ENCODE results near the gene EXOSC1. TPM values are rescaled to one million over a fixed set of nuclear protein-coding genes. Genes with fewer than 3 reads are reported as not detected.

Gene EXOSC1
- total and polyA plus RNA-seq, 7 donors = 29.1 to 42.6 (median 37.5) TPM

GRCh38 chr10:97390091-97390490 lies 55.7 kb downstream of the EXOSC1 start:
- Histone ChIP-seq H3K27ac (no peak overlapping the region), H3K4me1 (no peaks in the 10 kb centered on the region), H3K4me3 (no peak overlapping the region), H3K27me3 (no peaks in the 10 kb centered on the region), H3K9me3 (no peaks in the 10 kb centered on the region), H3K36me3 (peaks cover 6 to 96% (median 29%) of the 10 kb centered on the region in 4 donors)
- no peak for DNase-seq
- WGBS, 2 donors = 87 to 95% methylated on average over 5 of the region's 5 CpGs
- TF ChIP-seq, protein P1, sequence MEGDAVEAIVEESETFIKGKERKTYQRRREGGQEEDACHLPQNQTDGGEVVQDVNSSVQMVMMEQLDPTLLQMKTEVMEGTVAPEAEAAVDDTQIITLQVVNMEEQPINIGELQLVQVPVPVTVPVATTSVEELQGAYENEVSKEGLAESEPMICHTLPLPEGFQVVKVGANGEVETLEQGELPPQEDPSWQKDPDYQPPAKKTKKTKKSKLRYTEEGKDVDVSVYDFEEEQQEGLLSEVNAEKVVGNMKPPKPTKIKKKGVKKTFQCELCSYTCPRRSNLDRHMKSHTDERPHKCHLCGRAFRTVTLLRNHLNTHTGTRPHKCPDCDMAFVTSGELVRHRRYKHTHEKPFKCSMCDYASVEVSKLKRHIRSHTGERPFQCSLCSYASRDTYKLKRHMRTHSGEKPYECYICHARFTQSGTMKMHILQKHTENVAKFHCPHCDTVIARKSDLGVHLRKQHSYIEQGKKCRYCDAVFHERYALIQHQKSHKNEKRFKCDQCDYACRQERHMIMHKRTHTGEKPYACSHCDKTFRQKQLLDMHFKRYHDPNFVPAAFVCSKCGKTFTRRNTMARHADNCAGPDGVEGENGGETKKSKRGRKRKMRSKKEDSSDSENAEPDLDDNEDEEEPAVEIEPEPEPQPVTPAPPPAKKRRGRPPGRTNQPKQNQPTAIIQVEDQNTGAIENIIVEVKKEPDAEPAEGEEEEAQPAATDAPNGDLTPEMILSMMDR (IDR thresholded peaks at IDR 0.05) = no peak
- no peak for TF ChIP-seq POLR2A (IDR thresholded peaks at IDR 0.05)
- no peak for TF ChIP-seq POLR2AphosphoS5 (IDR thresholded peaks at IDR 0.05)
- TF ChIP-seq EP300 (IDR thresholded peaks at IDR 0.05) = no peak
- intact Hi-C loops (cut with DNase I) = no loop called here

GRCh38 chr10:97388152-97388551 lies 57.7 kb downstream of the EXOSC1 start:
- WGBS, 2 donors = 95% methylated on average over 5 of the region's 5 CpGs
- DNase-seq = no peak
- Histone ChIP-seq H3K36me3 (peaks cover 6 to 91% (median 29%) of the 10 kb centered on the region in 4 donors), H3K27ac (no peak overlapping the region), H3K4me3 (no peak overlapping the region), H3K4me1 (no peaks in the 10 kb centered on the region), H3K27me3 (no peaks in the 10 kb centered on the region), H3K9me3 (no peaks in the 10 kb centered on the region)
- intact Hi-C loops (cut with DNase I) = no loop called here
- no peak for TF ChIP-seq EP300 (IDR thresholded peaks at IDR 0.05)
- no peak for TF ChIP-seq POLR2A (IDR thresholded peaks at IDR 0.05)
- TF ChIP-seq, protein P1 (IDR thresholded peaks at IDR 0.05) = no peak
- TF ChIP-seq POLR2AphosphoS5 (IDR thresholded peaks at IDR 0.05) = no peak

Small RNAs within 50 kb of the gene (small RNA-seq; reads per million reads assigned to genes)
- gene RF00019 = 0 reads per million in 3 donors

Other genes with a start within 250 kb of the EXOSC1 start
- gene ARHGAP19, start 153.4 kb downstream of the EXOSC1 start, total RNA-seq = 1 to 10 TPM; 4.2 to 9.1 (median 7.3) TPM
- 1 to 10 TPM; 3.0 to 6.0 (median 4.8) TPM for gene ARHGAP19, start 153.4 kb downstream of the EXOSC1 start, polyA plus RNA-seq
- gene FRAT1, start 126.7 kb downstream of the EXOSC1 start, total RNA-seq = 1 to 10 TPM; 4.1 to 7.1 (median 5.1) TPM
- gene FRAT1, start 126.7 kb downstream of the EXOSC1 start, polyA plus RNA-seq = 1 to 10 TPM; 2.8 to 5.0 (median 3.0) TPM
- 10 to 100 TPM; 11.9 to 18.9 (median 15.7) TPM for gene FRAT2, start 111.3 kb downstream of the EXOSC1 start, total RNA-seq
- gene FRAT2, start 111.3 kb downstream of the EXOSC1 start, polyA plus RNA-seq = 10 to 100 TPM; 23.4 to 31.0 (median 24.6) TPM
- 10 to 100 TPM in 2 of 4 donors, 1 to 10 TPM in 2; 5.9 to 17.4 (median 9.8) TPM for gene RRP12, start 44.7 kb downstream of the EXOSC1 start, total RNA-seq
- 10 to 100 TPM in 1 of 3 donors, 1 to 10 TPM in 2; 3.2 to 18.8 (median 7.8) TPM for gene RRP12, start 44.7 kb downstream of the EXOSC1 start, polyA plus RNA-seq
- gene PGAM1, start 19.8 kb downstream of the EXOSC1 start, total RNA-seq = 100 to 1,000 TPM; 188 to 306 (median 224) TPM
- 100 to 1,000 TPM; 195 to 363 (median 303) TPM for gene PGAM1, start 19.8 kb downstream of the EXOSC1 start, polyA plus RNA-seq
- gene ZDHHC16, start 169 bp upstream of the EXOSC1 start, total RNA-seq = 10 to 100 TPM; 15.7 to 36.3 (median 24.0) TPM
- gene ZDHHC16, start 169 bp upstream of the EXOSC1 start, polyA plus RNA-seq = 10 to 100 TPM; 16.8 to 35.1 (median 21.5) TPM
- 10 to 100 TPM; 37.9 to 79.8 (median 57.9) TPM for gene MMS19, start 52.4 kb upstream of the EXOSC1 start, total RNA-seq
- 10 to 100 TPM; 29.4 to 48.9 (median 34.2) TPM for gene MMS19, start 52.4 kb upstream of the EXOSC1 start, polyA plus RNA-seq
- gene UBTD1, start 52.9 kb upstream of the EXOSC1 start, total RNA-seq = 1 to 10 TPM; 4.3 to 7.9 (median 7.4) TPM
- gene UBTD1, start 52.9 kb upstream of the EXOSC1 start, polyA plus RNA-seq = 1 to 10 TPM; 2.3 to 5.9 (median 5.4) TPM
- gene ANKRD2, start 126.8 kb upstream of the EXOSC1 start, total RNA-seq = under 1 TPM in 1 of 4 donors, not detected in 3; 0.49 TPM
- 1 to 10 TPM in 1 of 3 donors, under 1 TPM in 1, not detected in 1; 0.31 to 1.2 TPM for gene ANKRD2, start 126.8 kb upstream of the EXOSC1 start, polyA plus RNA-seq
- under 1 TPM in 1 of 4 donors, not detected in 3; 0.71 TPM for gene HOGA1, start 138.4 kb upstream of the EXOSC1 start, total RNA-seq
- 1 to 10 TPM in 1 of 3 donors, under 1 TPM in 1, not detected in 1; 0.26 to 1.2 TPM for gene HOGA1, start 138.4 kb upstream of the EXOSC1 start, polyA plus RNA-seq
- not detected for gene C10orf62, start 143.7 kb upstream of the EXOSC1 start, total RNA-seq
- gene C10orf62, start 143.7 kb upstream of the EXOSC1 start, polyA plus RNA-seq = not detected
- gene MORN4, start 187.5 kb upstream of the EXOSC1 start, total RNA-seq = 10 to 100 TPM in 1 of 4 donors, 1 to 10 TPM in 2, under 1 TPM in 1; 0.83 to 23.4 (median 5.4) TPM
- 1 to 10 TPM; 1.2 to 2.5 (median 2.5) TPM for gene MORN4, start 187.5 kb upstream of the EXOSC1 start, polyA plus RNA-seq
- 10 to 100 TPM; 13.3 to 19.3 (median 13.9) TPM for gene PI4K2A, start 194.7 kb upstream of the EXOSC1 start, total RNA-seq
- gene PI4K2A, start 194.7 kb upstream of the EXOSC1 start, polyA plus RNA-seq = 1 to 10 TPM; 8.1 to 9.0 (median 8.9) TPM
- 10 to 100 TPM; 10.5 to 16.1 (median 12.2) TPM for gene AVPI1, start 241.2 kb upstream of the EXOSC1 start, total RNA-seq
- gene AVPI1, start 241.2 kb upstream of the EXOSC1 start, polyA plus RNA-seq = 10 to 100 TPM; 22.6 to 58.3 (median 31.8) TPM

All from sigmoid colon (tissue), 7 donors.